HG02759 (cell line): ENCODE results near the gene PEPD.

Experiments
- ATAC-seq: cut with Tn5 transposase; IDR thresholded peaks from one replicate; pipeline ENCODE4 v1.9.1; 2021; ENCODE audit warnings: mild to moderate bottlenecking, moderate library complexity; ENCODE audit not compliant: unreplicated experiment

The PEPD gene

GRCh38 chr19:33461256-33462111 is 60.1 kb downstream of the PEPD start:
- no peak for ATAC-seq

GRCh38 chr19:33460221-33460908 is 61.2 kb downstream of the PEPD start:
- ATAC-seq = no peak

GRCh38 chr19:33459222-33460090 is 62.1 kb downstream of the PEPD start:
- ATAC-seq = no peak

- ATAC-seq = no peak
These were observed 62.8 kb downstream of the PEPD start for GRCh38 chr19:33458807-33459206.

GRCh38 chr19:33458171-33458633 is 63.4 kb downstream of the PEPD start:
- no peak for ATAC-seq

GRCh38 chr19:33456845-33457220 is 64.8 kb downstream of the PEPD start:
- ATAC-seq = no peak

GRCh38 chr19:33456076-33456844 is 65.3 kb downstream of the PEPD start:
- no peak for ATAC-seq

- no peak for ATAC-seq
These were observed 68.3 kb downstream of the PEPD start for GRCh38 chr19:33453265-33453664.

- no peak for ATAC-seq
These were observed 70.9 kb downstream of the PEPD start for GRCh38 chr19:33450689-33451088.

- no peak for ATAC-seq
These were observed 71.8 kb downstream of the PEPD start for GRCh38 chr19:33449799-33450198.

GRCh38 chr19:33448159-33448516 is 73.5 kb downstream of the PEPD start:
- ATAC-seq = no peak

GRCh38 chr19:33447336-33448158 is 74.0 kb downstream of the PEPD start:
- no peak for ATAC-seq

- ATAC-seq = no peak
These were observed 75.0 kb downstream of the PEPD start for GRCh38 chr19:33446330-33447293.

GRCh38 chr19:33445442-33446329 is 75.9 kb downstream of the PEPD start:
- no peak for ATAC-seq

- ATAC-seq = no peak
These were observed 76.8 kb downstream of the PEPD start for GRCh38 chr19:33444562-33445441.
